Measurements from ENCODE around the gene CNGA2. TPM values are rescaled to one million over a fixed set of nuclear protein-coding genes. Genes with fewer than 3 reads are reported as not detected.

The CNGA2 gene
- polyA plus RNA-seq, 3 donors = not detected

DNA sequence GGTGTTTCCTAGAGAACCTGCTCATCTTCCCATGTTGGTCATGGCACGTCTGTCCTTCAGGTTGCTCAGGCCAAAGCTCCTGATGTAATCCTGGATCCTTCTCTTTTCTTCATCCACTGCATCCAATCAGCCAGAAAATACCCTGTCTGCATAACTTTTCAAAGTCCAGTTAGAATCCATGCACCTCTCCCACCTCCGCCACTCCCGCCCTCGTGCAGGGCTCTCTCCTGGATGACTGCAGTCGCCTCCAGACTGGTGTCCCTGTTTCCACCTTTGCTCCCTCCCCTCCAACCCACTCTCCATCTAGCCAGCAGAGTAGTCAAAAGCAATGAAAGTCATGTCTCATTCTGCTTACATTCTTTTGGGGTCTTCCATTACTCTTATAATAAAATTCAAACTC is 16.0 kb downstream of the CNGA2 start:
- Histone ChIP-seq H3K27ac (ENCODE audit: low read depth in 1 of 2, low read length in 2 of 2) (no peak overlapping the region), H3K9me3 (replicated peaks in 1 of 2; ENCODE audit: control insufficient read depth in 1 of 2, insufficient read depth in 1 of 2, low read length in 2 of 2) (no peaks in the 10 kb centered on the region), H3K79me2 (ENCODE audit: insufficient read depth, low read length) (no peaks in the 10 kb centered on the region), H3K4me2 (replicated peaks; ENCODE audit: extremely low read depth, low read length, poor library complexity, severe bottlenecking) (no peak overlapping the region), H4K20me1 (ENCODE audit: insufficient read depth, low read length) (no peaks in the 10 kb centered on the region), H3K27me3 (ENCODE audit: control insufficient read depth in 2 of 2, insufficient read depth in 2 of 2, low read length in 2 of 2) (no peaks in the 10 kb centered on the region), H3K4me3 (replicated peaks in 1 of 3; ENCODE audit: low read depth in 2 of 3, low read length in 3 of 3) (no peak overlapping the region), H3K9ac (ENCODE audit: insufficient read depth, low read length, poor library complexity, severe bottlenecking) (no peak overlapping the region), H3K36me3 (replicated peaks in 1 of 2; ENCODE audit: control insufficient read depth in 1 of 2, insufficient read depth in 2 of 2, low read length in 2 of 2) (no peaks in the 10 kb centered on the region), H3K4me1 (ENCODE audit: control insufficient read depth in 1 of 2, insufficient read depth in 2 of 2, low read length in 2 of 2) (no peaks in the 10 kb centered on the region), H2AFZ (ENCODE audit: insufficient read depth, low read depth, low read length, poor library complexity, severe bottlenecking) (no peak overlapping the region)
- intact Hi-C loops (cut with micrococcal nuclease) = no loop called here
- peaks cover 3 to 17% (median 9%) of the 10 kb centered on the region in 3 donors for H3K27me3 Mint-ChIP-seq (ENCODE audit: low read depth in 3 of 3)
- no peak overlapping the region for H3K27ac Mint-ChIP-seq
- no peaks in the 10 kb centered on the region for H3K36me3 Mint-ChIP-seq
- H3K4me3 Mint-ChIP-seq = no peak overlapping the region
- H3K9me3 Mint-ChIP-seq = peaks cover 0 to 1% (median 0%) of the 10 kb centered on the region in 7 donors
- H3K4me1 Mint-ChIP-seq = no peaks in the 10 kb centered on the region
- TF ChIP-seq, protein P1, sequence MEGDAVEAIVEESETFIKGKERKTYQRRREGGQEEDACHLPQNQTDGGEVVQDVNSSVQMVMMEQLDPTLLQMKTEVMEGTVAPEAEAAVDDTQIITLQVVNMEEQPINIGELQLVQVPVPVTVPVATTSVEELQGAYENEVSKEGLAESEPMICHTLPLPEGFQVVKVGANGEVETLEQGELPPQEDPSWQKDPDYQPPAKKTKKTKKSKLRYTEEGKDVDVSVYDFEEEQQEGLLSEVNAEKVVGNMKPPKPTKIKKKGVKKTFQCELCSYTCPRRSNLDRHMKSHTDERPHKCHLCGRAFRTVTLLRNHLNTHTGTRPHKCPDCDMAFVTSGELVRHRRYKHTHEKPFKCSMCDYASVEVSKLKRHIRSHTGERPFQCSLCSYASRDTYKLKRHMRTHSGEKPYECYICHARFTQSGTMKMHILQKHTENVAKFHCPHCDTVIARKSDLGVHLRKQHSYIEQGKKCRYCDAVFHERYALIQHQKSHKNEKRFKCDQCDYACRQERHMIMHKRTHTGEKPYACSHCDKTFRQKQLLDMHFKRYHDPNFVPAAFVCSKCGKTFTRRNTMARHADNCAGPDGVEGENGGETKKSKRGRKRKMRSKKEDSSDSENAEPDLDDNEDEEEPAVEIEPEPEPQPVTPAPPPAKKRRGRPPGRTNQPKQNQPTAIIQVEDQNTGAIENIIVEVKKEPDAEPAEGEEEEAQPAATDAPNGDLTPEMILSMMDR (IDR thresholded peaks at IDR 0.05) = no peak
- WGBS (ENCODE audit: insufficient coverage) = 97% methylated on average over 5 of the region's 5 CpGs
- no peak for DNase-seq

DNA sequence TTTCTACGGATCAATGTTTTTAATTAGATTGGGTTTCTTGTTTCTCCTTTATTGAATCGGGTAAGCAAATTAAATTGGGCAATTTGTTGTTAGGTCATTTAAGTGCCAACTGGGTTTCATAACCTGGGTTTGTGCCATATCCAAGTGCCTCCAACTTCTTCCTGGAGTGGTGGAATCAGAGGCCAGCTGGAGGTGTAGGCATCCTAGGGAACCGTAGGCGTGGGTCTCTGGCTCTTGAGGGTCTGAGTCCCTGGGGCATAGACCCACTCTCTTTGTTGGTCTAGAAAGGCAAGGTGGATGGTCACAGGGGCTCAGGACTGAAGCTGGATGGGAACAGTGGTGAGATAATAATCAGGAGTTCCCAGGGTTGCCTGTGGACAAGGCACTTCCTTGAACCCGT is 18.3 kb downstream of the CNGA2 start:
- DNase-seq = no peak
- Histone ChIP-seq H3K4me2 (replicated peaks; ENCODE audit: extremely low read depth, low read length, poor library complexity, severe bottlenecking) (no peak overlapping the region), H3K4me1 (ENCODE audit: control insufficient read depth in 1 of 2, insufficient read depth in 2 of 2, low read length in 2 of 2) (no peaks in the 10 kb centered on the region), H3K79me2 (ENCODE audit: insufficient read depth, low read length) (no peaks in the 10 kb centered on the region), H3K4me3 (replicated peaks in 1 of 3; ENCODE audit: low read depth in 2 of 3, low read length in 3 of 3) (no peak overlapping the region), H2AFZ (ENCODE audit: insufficient read depth, low read depth, low read length, poor library complexity, severe bottlenecking) (no peak overlapping the region), H3K36me3 (replicated peaks in 1 of 2; ENCODE audit: control insufficient read depth in 1 of 2, insufficient read depth in 2 of 2, low read length in 2 of 2) (no peaks in the 10 kb centered on the region), H3K9ac (ENCODE audit: insufficient read depth, low read length, poor library complexity, severe bottlenecking) (no peak overlapping the region), H4K20me1 (ENCODE audit: insufficient read depth, low read length) (no peaks in the 10 kb centered on the region), H3K9me3 (replicated peaks in 1 of 2; ENCODE audit: control insufficient read depth in 1 of 2, insufficient read depth in 1 of 2, low read length in 2 of 2) (no peaks in the 10 kb centered on the region), H3K27ac (ENCODE audit: low read depth in 1 of 2, low read length in 2 of 2) (no peak overlapping the region), H3K27me3 (ENCODE audit: control insufficient read depth in 2 of 2, insufficient read depth in 2 of 2, low read length in 2 of 2) (no peaks in the 10 kb centered on the region)
- TF ChIP-seq, protein P1 (IDR thresholded peaks at IDR 0.05) = no peak
- Mint-ChIP-seq H3K36me3 (no peaks in the 10 kb centered on the region), H3K27ac (no peak overlapping the region), H3K4me1 (no peaks in the 10 kb centered on the region), H3K9me3 (peaks cover 0 to 1% (median 0%) of the 10 kb centered on the region in 7 donors), H3K4me3 (no peak overlapping the region), H3K27me3 (ENCODE audit: low read depth in 3 of 3) (peaks cover 3 to 19% (median 9%) of the 10 kb centered on the region in 3 donors)
- WGBS (ENCODE audit: insufficient coverage) = no CpG with 5 or more reads among the region's 5 CpGs
- intact Hi-C loops (cut with micrococcal nuclease) = no loop called here

Data from CD14-positive monocyte (primary cell).